ENCODE results near the gene SERHL2. TPM values are rescaled to one million over a fixed set of nuclear protein-coding genes. Genes with fewer than 3 reads are reported as not detected.
"Not testable (repeated sequence)": the region's sequence is repeated elsewhere in the genome, so short reads cannot be mapped to it uniquely, and the experiment has no call there.

SERHL2 gene
- total RNA-seq, 4 donors from 2014 or later = 0.94 to 7.7 (median 4.6) TPM

DNA sequence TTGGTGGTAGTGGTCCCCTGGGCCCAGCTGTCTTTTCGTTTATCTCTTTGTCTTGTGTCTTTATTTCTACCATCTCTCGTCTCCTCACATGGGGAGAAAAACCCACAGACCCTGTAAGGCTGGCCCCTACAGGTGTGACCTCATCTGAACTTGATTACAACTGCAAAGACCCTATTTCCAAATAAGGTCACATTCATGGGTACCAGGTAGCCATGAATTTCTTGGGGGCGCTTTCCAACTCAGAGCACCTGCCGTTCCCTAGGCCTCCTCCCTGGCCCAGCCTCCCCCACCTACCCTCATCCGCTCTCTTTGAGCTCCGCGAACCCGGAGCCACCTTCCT is 20.1 kb upstream of the SERHL2 start:
- 94 to 97% methylated on average over 8 of the region's 8 CpGs for WGBS, 2 donors (ENCODE audit: low coverage in 1 of 2)
- Histone ChIP-seq H3K27ac (no peak overlapping the region), H3K27me3 (no peaks in the 10 kb centered on the region), H3K4me1 (no peaks in the 10 kb centered on the region), H3K9me3 (no peaks in the 10 kb centered on the region), H3K36me3 (no peaks in the 10 kb centered on the region), H3K4me3 (no peak overlapping the region)
- TF ChIP-seq POLR2A (IDR thresholded peaks at IDR 0.05) (no peak), EP300 (IDR thresholded peaks at IDR 0.05) (no peak)
- TF ChIP-seq, protein P1, sequence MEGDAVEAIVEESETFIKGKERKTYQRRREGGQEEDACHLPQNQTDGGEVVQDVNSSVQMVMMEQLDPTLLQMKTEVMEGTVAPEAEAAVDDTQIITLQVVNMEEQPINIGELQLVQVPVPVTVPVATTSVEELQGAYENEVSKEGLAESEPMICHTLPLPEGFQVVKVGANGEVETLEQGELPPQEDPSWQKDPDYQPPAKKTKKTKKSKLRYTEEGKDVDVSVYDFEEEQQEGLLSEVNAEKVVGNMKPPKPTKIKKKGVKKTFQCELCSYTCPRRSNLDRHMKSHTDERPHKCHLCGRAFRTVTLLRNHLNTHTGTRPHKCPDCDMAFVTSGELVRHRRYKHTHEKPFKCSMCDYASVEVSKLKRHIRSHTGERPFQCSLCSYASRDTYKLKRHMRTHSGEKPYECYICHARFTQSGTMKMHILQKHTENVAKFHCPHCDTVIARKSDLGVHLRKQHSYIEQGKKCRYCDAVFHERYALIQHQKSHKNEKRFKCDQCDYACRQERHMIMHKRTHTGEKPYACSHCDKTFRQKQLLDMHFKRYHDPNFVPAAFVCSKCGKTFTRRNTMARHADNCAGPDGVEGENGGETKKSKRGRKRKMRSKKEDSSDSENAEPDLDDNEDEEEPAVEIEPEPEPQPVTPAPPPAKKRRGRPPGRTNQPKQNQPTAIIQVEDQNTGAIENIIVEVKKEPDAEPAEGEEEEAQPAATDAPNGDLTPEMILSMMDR (IDR thresholded peaks at IDR 0.05) = no peak
- ATAC-seq = no peak

DNA sequence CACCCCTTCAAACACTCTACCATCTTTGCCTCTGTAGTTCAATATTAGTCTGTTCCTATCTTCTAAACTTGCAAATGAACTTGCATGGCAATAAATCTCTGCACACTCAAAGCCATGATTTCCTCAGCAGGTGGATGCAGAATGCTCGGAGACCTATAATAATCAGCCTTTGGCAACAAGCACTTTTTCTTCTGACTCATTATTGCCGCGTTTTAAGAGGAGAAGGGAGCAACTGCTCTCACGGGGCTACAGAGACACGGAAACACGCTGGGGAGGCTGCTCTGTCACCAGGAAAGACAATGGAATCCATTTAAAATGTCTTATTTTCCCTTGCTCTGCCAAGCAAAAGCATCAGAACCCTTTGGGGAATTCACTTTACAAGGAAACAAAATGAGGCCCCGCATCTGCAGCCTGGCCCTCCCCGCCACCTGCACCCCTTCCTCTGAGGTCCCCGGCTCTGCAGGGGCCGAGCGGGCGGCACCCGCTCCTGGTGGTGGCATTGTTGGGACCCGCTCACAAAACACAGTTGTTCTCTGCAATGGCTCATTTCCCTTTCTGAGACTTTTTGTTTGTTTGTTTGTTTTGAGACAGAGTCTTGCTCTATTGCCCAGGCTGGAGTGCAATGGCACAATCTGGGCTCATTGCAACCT is 18.5 kb upstream of the SERHL2 start:
- H3K4me1 ChIP-seq, H3K27me3 ChIP-seq, H3K36me3 ChIP-seq, H3K4me3 ChIP-seq, ATAC-seq, H3K9me3 ChIP-seq, H3K27ac ChIP-seq: not testable (repeated sequence)
- no CpG with 5 or more reads among the region's 14 CpGs for WGBS, 2 donors (ENCODE audit: low coverage in 1 of 2)

DNA sequence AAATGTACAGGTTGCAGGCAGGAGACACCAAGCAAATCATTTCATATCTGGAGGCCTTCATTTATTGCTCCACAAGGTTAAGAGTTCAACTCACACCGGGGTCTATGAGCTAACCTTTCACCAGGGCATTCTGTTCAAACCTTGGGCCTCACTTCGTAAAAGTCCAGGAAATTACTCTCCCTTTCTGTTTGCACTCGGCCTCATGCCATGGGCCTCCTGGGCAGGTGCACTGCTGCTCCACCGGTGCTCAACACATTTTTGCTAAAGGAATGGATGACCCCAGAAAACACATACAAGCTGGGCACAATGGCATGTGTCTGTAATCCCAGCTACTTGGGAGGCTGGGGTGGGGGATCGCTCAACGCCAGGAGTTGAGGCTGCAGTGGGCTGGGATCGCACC is 17.6 kb upstream of the SERHL2 start:
- Histone ChIP-seq H3K4me1 (no peaks in the 10 kb centered on the region), H3K27me3 (no peaks in the 10 kb centered on the region), H3K27ac (no peak overlapping the region), H3K4me3 (no peak overlapping the region), H3K9me3 (no peaks in the 10 kb centered on the region), H3K36me3 (no peaks in the 10 kb centered on the region)
- TF ChIP-seq EP300 (IDR thresholded peaks at IDR 0.05) (no peak), POLR2A (IDR thresholded peaks at IDR 0.05) (no peak), POLR2AphosphoS5 (IDR thresholded peaks at IDR 0.05) (no peak)
- TF ChIP-seq, protein P1 (IDR thresholded peaks at IDR 0.05) = no peak
- WGBS, 2 donors (ENCODE audit: low coverage in 1 of 2) = 61 to 93% methylated on average over 3 to 7 of the region's 7 CpGs
- ATAC-seq = no peak

DNA sequence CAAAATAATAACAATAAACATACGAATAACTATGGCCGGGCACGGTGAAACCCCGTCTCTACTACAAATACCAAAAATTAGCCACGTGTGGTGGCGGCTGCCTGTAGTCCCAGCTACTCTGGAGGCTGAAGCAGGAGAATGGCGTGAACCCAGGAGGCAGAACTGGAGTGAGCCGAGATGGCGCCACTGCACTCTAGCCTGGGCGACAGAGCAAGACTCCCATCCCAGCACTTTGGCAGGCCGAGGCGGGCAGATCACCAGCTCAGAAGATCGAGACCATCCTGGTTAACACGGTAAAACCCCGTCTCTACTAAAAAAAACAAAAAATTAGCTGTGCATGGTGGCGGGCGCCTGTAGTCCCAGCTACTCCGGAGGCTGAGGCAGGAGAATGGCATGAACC is 17.1 kb upstream of the SERHL2 start:
- not testable (repeated sequence) for ATAC-seq, H3K4me3 ChIP-seq, H3K36me3 ChIP-seq, H3K4me1 ChIP-seq, H3K27me3 ChIP-seq, H3K9me3 ChIP-seq
- 91 to 98% methylated on average over 9 to 13 of the region's 18 CpGs for WGBS, 2 donors (ENCODE audit: low coverage in 1 of 2)
- peak overlapping the region in 1 of 4 donors; percentile 27 for H3K27ac ChIP-seq

DNA sequence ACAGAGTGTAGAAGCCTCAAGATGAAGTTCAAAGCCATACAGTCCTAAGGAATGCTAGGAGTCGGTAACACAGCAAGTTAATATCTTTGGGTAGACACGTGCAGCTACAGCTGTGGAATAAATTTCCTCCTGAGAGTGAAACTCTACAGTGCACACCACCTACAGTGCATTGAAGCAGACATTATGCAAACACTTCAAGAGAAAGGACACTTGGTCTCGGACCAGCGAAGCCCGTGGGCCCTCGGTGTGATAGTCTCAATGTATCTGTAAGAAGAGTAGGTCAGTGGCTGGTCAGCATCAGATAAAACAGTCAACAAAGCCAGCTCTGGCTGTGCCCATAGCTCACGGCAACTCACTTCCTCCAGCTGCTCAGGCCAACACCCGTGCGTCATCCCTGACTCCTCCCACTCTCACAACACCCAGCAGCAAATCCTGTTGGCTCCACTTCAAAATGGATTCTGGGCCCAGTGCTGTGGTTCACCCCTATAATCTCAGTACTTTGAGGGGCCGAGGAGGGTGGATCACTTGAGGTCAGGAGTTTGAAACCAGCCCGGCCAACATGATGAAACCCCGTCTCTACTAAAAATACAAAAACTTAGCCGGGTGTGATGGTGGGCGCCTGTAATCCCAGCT is 16.4 kb upstream of the SERHL2 start:
- peak overlapping the region in 2 of 4 donors; percentile 26 to 50 for H3K27ac ChIP-seq
- H3K36me3 ChIP-seq, H3K4me1 ChIP-seq, H3K4me3 ChIP-seq, H3K9me3 ChIP-seq, H3K27me3 ChIP-seq: not testable (repeated sequence)
- peak; percentile 84 for ATAC-seq
- WGBS, 2 donors (ENCODE audit: low coverage in 1 of 2) = 33 to 38% methylated on average over 1 to 8 of the region's 14 CpGs

DNA sequence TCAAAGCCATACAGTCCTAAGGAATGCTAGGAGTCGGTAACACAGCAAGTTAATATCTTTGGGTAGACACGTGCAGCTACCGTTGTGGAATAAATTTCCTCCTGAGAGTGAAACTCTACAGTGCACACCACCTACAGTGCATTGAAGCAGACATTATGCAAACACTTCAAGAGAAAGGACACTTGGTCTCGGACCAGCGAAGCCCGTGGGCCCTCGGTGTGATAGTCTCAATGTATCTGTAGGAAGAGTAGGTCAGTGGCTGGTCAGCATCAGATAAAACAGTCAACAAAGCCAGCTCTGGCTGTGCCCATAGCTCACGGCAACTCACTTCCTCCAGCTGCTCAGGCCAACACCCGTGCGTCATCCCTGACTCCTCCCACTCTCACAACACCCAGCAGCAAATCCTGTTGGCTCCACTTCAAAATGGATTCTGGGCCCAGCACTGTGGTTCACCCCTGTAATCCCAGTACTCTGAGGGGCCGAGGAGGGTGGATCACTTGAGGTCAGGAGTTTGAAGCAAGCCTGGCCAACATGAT is 14.5 kb upstream of the SERHL2 start:
- not testable (repeated sequence) for H3K27me3 ChIP-seq, H3K36me3 ChIP-seq, H3K9me3 ChIP-seq, H3K4me1 ChIP-seq, H3K4me3 ChIP-seq
- peak overlapping the region in 3 of 4 donors; percentile 3 to 55 (median 27) for H3K27ac ChIP-seq
- peak; percentile 83 for ATAC-seq
- 43% methylated on average over 3 of the region's 11 CpGs; no CpG with 5 or more reads in 1 of the 2 donors for WGBS, 2 donors (ENCODE audit: low coverage in 1 of 2)

DNA sequence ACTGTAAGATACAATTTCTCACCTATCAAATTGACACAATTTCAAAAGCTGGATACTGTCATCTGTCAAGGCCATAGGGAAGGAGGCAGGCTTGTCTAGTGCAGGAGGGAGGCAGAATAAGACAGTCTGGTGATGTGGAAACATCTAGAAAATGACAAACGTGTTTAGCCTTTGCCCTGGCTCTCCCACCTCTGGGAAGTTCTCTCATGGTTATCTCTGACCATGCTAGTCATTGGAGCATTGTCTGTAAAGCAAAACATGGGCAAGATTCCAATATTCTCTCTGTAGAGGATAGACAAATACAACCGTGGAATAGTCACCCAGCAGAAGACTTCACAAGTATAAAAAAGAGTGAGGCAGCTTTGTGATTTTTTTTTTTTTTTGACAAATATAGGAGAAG is 9.1 kb upstream of the SERHL2 start:
- Histone ChIP-seq H3K9me3 (no peaks in the 10 kb centered on the region), H3K27ac (no peak overlapping the region), H3K4me3 (no peak overlapping the region), H3K4me1 (no peaks in the 10 kb centered on the region), H3K27me3 (peaks cover 11% of the 10 kb centered on the region), H3K36me3 (no peaks in the 10 kb centered on the region)
- no peak for ATAC-seq
- WGBS, 2 donors (ENCODE audit: low coverage in 1 of 2) = 7 to 12% methylated on average over 1 to 2 of the region's 2 CpGs
- no peak for TF ChIP-seq POLR2AphosphoS5 (IDR thresholded peaks at IDR 0.05)
- TF ChIP-seq EP300 (IDR thresholded peaks at IDR 0.05) = no peak
- no peak for TF ChIP-seq POLR2A (IDR thresholded peaks at IDR 0.05)
- TF ChIP-seq, protein P1 (IDR thresholded peaks at IDR 0.05) = no peak

Measured in gastroesophageal sphincter (tissue), 4 donors.